C4-2B (cell line): ENCODE results near the gene CNTN4.

Experiments used
- H3K27ac ChIP-seq: fragments of 450-650 bp; 2 replicates; pipeline ENCODE4 v1.5.1; 2017
- ZFX ChIP-seq: fragments of 450-650 bp; IDR thresholded peaks from 2 replicates; pipeline ENCODE4 v1.6.1; 2017
- TF ChIP-seq, protein P1 (sequence below): fragments of 450-650 bp; conservative IDR thresholded peaks from 2 replicates; pipeline ENCODE4 v1.5.1; 2017; ENCODE audit warnings: mild to moderate bottlenecking

CNTN4 gene

GRCh38 chr3:2452249-2452648 lies 353.6 kb downstream of the CNTN4 start:
- no peak overlapping the region for H3K27ac ChIP-seq
- TF ChIP-seq ZFX = no peak
- TF ChIP-seq, protein P1, sequence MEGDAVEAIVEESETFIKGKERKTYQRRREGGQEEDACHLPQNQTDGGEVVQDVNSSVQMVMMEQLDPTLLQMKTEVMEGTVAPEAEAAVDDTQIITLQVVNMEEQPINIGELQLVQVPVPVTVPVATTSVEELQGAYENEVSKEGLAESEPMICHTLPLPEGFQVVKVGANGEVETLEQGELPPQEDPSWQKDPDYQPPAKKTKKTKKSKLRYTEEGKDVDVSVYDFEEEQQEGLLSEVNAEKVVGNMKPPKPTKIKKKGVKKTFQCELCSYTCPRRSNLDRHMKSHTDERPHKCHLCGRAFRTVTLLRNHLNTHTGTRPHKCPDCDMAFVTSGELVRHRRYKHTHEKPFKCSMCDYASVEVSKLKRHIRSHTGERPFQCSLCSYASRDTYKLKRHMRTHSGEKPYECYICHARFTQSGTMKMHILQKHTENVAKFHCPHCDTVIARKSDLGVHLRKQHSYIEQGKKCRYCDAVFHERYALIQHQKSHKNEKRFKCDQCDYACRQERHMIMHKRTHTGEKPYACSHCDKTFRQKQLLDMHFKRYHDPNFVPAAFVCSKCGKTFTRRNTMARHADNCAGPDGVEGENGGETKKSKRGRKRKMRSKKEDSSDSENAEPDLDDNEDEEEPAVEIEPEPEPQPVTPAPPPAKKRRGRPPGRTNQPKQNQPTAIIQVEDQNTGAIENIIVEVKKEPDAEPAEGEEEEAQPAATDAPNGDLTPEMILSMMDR = no peak

DNA sequence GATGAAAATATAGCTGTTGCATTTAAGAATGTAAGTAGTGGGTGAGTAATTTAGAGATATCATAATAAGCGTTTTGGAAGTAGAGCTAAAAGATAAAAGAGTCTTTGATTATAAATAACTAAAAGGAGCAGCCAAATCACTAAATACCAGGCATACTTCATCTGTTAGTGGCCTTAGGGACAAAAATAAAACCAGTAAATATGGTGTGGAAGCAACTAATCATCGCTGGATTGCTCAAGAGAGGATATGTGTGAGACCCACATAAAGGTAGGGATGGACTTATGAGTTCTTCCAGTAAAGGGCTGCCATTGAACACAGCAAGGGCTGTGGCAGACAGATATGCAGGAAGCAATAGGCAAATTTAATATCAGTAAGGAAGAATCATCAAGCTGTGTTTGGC lies 356.2 kb downstream of the CNTN4 start:
- TF ChIP-seq ZFX = no peak
- TF ChIP-seq, protein P1 = no peak
- no peak overlapping the region for H3K27ac ChIP-seq

GRCh38 chr3:2456788-2457187 lies 358.1 kb downstream of the CNTN4 start:
- no peak for TF ChIP-seq ZFX
- TF ChIP-seq, protein P1 = no peak
- no peak overlapping the region for H3K27ac ChIP-seq

- H3K27ac ChIP-seq = no peak overlapping the region
- no peak for TF ChIP-seq ZFX
- TF ChIP-seq, protein P1 = no peak
Observed at GRCh38 chr3:2458816-2459215, 360.1 kb downstream of the CNTN4 start.

GRCh38 chr3:2465842-2466241 lies 367.2 kb downstream of the CNTN4 start:
- TF ChIP-seq ZFX = no peak
- TF ChIP-seq, protein P1 = no peak
- no peak overlapping the region for H3K27ac ChIP-seq

- no peak overlapping the region for H3K27ac ChIP-seq
- TF ChIP-seq, protein P1 = no peak
- TF ChIP-seq ZFX = no peak
Observed at GRCh38 chr3:2468816-2469215, 370.1 kb downstream of the CNTN4 start.

DNA sequence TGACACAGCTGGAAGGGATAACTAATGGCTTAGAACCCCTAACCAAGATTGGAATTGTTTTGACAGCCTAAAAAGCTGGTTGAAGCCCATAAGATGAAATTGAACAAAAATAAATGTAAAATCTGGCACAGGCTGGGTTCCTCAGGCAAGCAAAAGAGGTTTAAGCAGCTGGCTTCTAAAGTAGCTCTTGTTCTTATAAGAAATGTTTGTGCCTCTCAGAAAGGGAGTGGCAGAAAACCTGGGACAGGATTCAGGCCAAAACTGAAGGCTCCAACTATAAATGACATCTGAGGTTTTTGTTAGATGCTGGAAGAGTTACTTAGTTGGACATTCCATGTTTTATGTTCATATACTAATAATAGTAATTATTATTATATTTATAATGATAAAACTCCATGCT lies 378.3 kb downstream of the CNTN4 start:
- no peak overlapping the region for H3K27ac ChIP-seq
- TF ChIP-seq ZFX = no peak
- TF ChIP-seq, protein P1 = no peak
